ENCODE data around the gene DBX1.
"Not testable (repeated sequence)": the region's sequence is repeated elsewhere in the genome, so short reads cannot be mapped to it uniquely, and the experiment has no call there.

GRCh38 chr11:20128528-20128825 is 31.8 kb downstream of the DBX1 start:
- TF ChIP-seq CTCF, POLR2A (IDR thresholded peaks at IDR 0.05): not testable (repeated sequence)

Measured in suprapubic skin (tissue), 3 donors.